CD4-positive, alpha-beta T cell (primary cell): ENCODE data around the gene MOGAT3. TPM values are rescaled to one million over a fixed set of nuclear protein-coding genes. Genes with fewer than 3 reads are reported as not detected.

ENCODE experiments used
- ATAC-seq: fragments of 200-7000 bp; cut with Tn5 transposase; one replicate; pipeline ENCODE4 v1.10.0; 2022; ENCODE audit warnings: mild to moderate bottlenecking; ENCODE audit not compliant: poor library complexity
- CTCF ChIA-PET: fragments of 350-600 bp; sonication (Branson Sonifier 250); formaldehyde crosslinking; loops from one replicate; lab custom pipeline; 2021; ENCODE audit warnings: antibody characterized with exemption, inconsistent platforms; lab: Charles Lee
- POLR2A ChIA-PET: fragments of 350-600 bp; sonication (Branson Sonifier 250); formaldehyde crosslinking; loops from one replicate; lab custom pipeline; 2021; ENCODE audit warnings: antibody characterized with exemption, inconsistent platforms; lab: Charles Lee
- DNase-seq, 14 experiments: peaks; one replicate each; pipeline ENCODE4 v3.0.0-alpha.2; 2013 to 2020; ENCODE audit warnings: mixed read lengths in 2 of 14
- H3K27ac ChIP-seq, 2 donors: one replicate each; pipeline versions ENCODE4 v1.5.1 to v1.7.0; 2013; ENCODE audit warnings: low read length in 2 of 2, low read depth in 1 of 2, mild to moderate bottlenecking in 1 of 2
- H3K27me3 ChIP-seq, 2 experiments: 1 replicate in 1 of 2; 2 replicates in 1 of 2; pipeline versions ENCODE4 v1.6.1 to v1.7.0; 2013; ENCODE audit warnings: low read length in 2 of 2, control low read depth in 1 of 2, mild to moderate bottlenecking in 1 of 2, moderate library complexity in 1 of 2; ENCODE audit not compliant: insufficient read depth in 2 of 2, control insufficient read depth in 1 of 2
- H3K36me3 ChIP-seq: one replicate; pipeline ENCODE4 v1.6.1; 2013; ENCODE audit warnings: low read length, control low read depth; ENCODE audit not compliant: insufficient read depth
- H3K4me1 ChIP-seq: one replicate; pipeline ENCODE4 v1.6.1; 2013; ENCODE audit warnings: low read length, control low read depth; ENCODE audit not compliant: insufficient read depth
- H3K4me3 ChIP-seq: one replicate; pipeline ENCODE4 v1.5.1; 2013; ENCODE audit warnings: mild to moderate bottlenecking, low read length, moderate library complexity
- H3K9me3 ChIP-seq, 2 experiments: 1 replicate in 1 of 2; 2 replicates in 1 of 2; pipeline versions ENCODE4 v1.6.1 to v1.7.0; 2013; ENCODE audit warnings: low read length in 2 of 2, mild to moderate bottlenecking in 2 of 2, control low read depth in 1 of 2, moderate library complexity in 1 of 2; ENCODE audit not compliant: control insufficient read depth in 1 of 2, insufficient read depth in 1 of 2
- H3K27ac Mint-ChIP-seq: one replicate; pipeline ENCODE4 v1.8.0; 2020; ENCODE audit warnings: mixed read lengths
- H3K27me3 Mint-ChIP-seq: one replicate; pipeline ENCODE4 v1.8.0; 2021; ENCODE audit warnings: mixed read lengths
- H3K36me3 Mint-ChIP-seq: one replicate; pipeline ENCODE4 v1.8.0; 2021; ENCODE audit warnings: low read depth, mixed read lengths
- H3K4me1 Mint-ChIP-seq: one replicate; pipeline ENCODE4 v1.8.0; 2021; ENCODE audit warnings: low read depth, mixed read lengths
- H3K4me3 Mint-ChIP-seq: one replicate; pipeline ENCODE4 v1.8.0; 2020; ENCODE audit warnings: mild to moderate bottlenecking, mixed read lengths
- H3K9me3 Mint-ChIP-seq: one replicate; pipeline ENCODE4 v1.8.0; 2020; ENCODE audit warnings: mixed read lengths
- intact Hi-C, 2 experiments: fragments of 100-400 bp; cut with DNase I in 1 of 2; cut with micrococcal nuclease in 1 of 2; formaldehyde crosslinking; loops; one replicate each; pipeline versions ENCODE4 v1.15.1 to v1.9.0; 2023 to 2025; cut with DNase I, micrococcal nuclease
- total RNA-seq, 174 experiments: library from RNA in 2 of 174; stranded (reverse) in 2 of 174; gene quantifications; one replicate each; pipeline ENCODE4 v1.2.3 and lab custom pipeline; 2021 to 2026
- TF ChIP-seq, protein P1 (sequence below): fragments of 200-600 bp; IDR thresholded peaks from one replicate; pipeline ENCODE4 v1.8.0; 2022; ENCODE audit warnings: antibody characterized with exemption, mild to moderate bottlenecking

The MOGAT3 gene
- total RNA-seq, 2 experiments from 2014 or later: 0.11 TPM; not detected in 1

DNA sequence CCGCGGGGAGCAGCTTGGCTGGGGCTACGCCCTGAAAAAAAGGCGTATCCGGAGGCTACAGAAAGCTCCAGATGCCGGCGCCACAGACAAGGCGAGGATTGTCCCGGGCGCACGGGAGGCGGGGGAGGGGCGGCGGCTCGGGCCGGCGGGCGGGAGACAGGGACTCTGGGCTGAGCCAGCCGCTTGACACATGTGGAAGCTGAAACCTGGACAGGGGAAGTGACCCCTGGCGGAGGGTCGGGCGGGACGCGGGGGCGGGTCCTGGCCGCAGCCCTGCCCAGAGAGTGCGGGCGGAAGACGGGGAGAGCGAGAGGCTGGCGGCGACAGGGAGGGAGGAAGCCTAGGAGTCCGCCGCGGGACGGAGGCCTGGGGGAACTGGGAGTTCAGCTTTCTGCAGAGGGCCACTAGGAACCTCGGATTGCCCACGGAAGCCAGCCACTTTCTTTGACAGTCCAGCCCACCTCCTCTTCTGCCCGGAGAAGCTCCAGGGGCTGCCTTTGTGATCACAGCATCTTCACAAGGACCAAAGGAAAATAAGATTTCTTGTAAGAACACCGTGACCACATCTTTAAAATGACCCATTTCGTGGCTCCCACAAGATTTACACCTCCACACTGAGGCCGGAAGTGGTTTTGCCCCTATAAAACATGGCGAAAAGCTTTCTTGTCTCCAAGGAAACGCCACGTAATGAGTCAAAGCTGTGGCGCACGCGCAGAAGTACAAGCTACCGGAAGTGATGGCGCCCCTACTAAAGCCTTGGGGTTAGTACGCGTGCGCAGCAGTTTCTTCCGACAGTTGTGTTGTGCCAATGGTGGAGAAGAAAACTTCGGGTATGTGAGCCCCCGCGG, 16.8 kb upstream of the MOGAT3 start, which contains the start of the genes PLOD3 and ZNHIT1:
Gene PLOD3 (minus strand): TSS at position 194 of the 848 bp plus-strand sequence. CDS start 307 bp downstream, outside the sequence.
Gene ZNHIT1 (plus strand): TSS at position 778 of the 848 bp plus-strand sequence. CDS start 31 bp downstream, at position 809.
- peak within 1 kb of the TSS; percentile 87 for H3K27ac Mint-ChIP-seq
- Histone ChIP-seq H3K36me3 (peaks cover 29% of the 10 kb centered on the region), H3K9me3 (no peaks in the 10 kb centered on the region), H3K27ac (peak within 1 kb of the TSS; percentile 69 to 90), H3K4me1 (peaks cover 47% of the 10 kb centered on the region), H3K27me3 (no peaks in the 10 kb centered on the region), H3K4me3 (peak within 1 kb of the TSS; percentile 83)
- H3K4me1 Mint-ChIP-seq: peaks cover 38% of the 10 kb centered on the region
- ATAC-seq (peak; percentile 81), DNase-seq (peak; percentile 90 to 99 (median 96))
- intact Hi-C loops: loop anchor here (1.0 to 10.0 kb wide), 5 partner anchors 27 to 323 kb away; partner anchors contain the start of genes ACHE (in 1 of the 2) and AP1S1 (in 1 of the 2)
- ChIA-PET CTCF (interaction anchor here (0.6 to 3.0 kb wide), 7 partner anchors 18 to 76 kb away, joined by 3 to 39 read pairs (median 3); partner anchors contain the start of gene FIS1), POLR2A (interaction anchor here (0.7 to 3.3 kb wide), 24 partner anchors 9 to 1718 kb away, joined by 3 to 55 read pairs (median 4); partner anchors contain the start of genes CLDN15, FIS1, IFT22 and MOSPD3)
- TF ChIP-seq, protein P1, sequence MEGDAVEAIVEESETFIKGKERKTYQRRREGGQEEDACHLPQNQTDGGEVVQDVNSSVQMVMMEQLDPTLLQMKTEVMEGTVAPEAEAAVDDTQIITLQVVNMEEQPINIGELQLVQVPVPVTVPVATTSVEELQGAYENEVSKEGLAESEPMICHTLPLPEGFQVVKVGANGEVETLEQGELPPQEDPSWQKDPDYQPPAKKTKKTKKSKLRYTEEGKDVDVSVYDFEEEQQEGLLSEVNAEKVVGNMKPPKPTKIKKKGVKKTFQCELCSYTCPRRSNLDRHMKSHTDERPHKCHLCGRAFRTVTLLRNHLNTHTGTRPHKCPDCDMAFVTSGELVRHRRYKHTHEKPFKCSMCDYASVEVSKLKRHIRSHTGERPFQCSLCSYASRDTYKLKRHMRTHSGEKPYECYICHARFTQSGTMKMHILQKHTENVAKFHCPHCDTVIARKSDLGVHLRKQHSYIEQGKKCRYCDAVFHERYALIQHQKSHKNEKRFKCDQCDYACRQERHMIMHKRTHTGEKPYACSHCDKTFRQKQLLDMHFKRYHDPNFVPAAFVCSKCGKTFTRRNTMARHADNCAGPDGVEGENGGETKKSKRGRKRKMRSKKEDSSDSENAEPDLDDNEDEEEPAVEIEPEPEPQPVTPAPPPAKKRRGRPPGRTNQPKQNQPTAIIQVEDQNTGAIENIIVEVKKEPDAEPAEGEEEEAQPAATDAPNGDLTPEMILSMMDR: no peak
- no peaks in the 10 kb centered on the region for H3K27me3 Mint-ChIP-seq
- peak within 1 kb of the TSS; percentile 95 for H3K4me3 Mint-ChIP-seq
- H3K36me3 Mint-ChIP-seq: peaks cover 41% of the 10 kb centered on the region
- no peaks in the 10 kb centered on the region for H3K9me3 Mint-ChIP-seq

- DNase-seq (peak in 1 of 14 experiments; percentile 16), ATAC-seq (no peak)
- Mint-ChIP-seq H3K36me3 (peaks cover 36% of the 10 kb centered on the region), H3K27me3 (no peaks in the 10 kb centered on the region), H3K4me3 (peak overlapping the region; percentile 95), H3K4me1 (peaks cover 38% of the 10 kb centered on the region), H3K9me3 (no peaks in the 10 kb centered on the region), H3K27ac (peak overlapping the region; percentile 87)
- intact Hi-C loops: loop anchor here in 1 of 2 experiments (2.0 to 10.0 kb wide), 2 partner anchors 62 to 322 kb away; partner anchors contain the start of genes ACHE and AP1S1
- Histone ChIP-seq H3K36me3 (peaks cover 31% of the 10 kb centered on the region), H3K4me1 (peaks cover 45% of the 10 kb centered on the region), H3K9me3 (no peaks in the 10 kb centered on the region), H3K27me3 (no peaks in the 10 kb centered on the region), H3K27ac (peak overlapping the region in 1 of 2 donors; percentile 13), H3K4me3 (peak overlapping the region; percentile 83)
- TF ChIP-seq, protein P1: no peak
- POLR2A ChIA-PET: interaction anchor here (1.0 to 3.3 kb wide), 10 partner anchors 12 to 330 kb away, joined by 3 to 55 read pairs (median 6); partner anchors contain the start of genes FIS1, TRIM56, UFSP1 and VGF
- CTCF ChIA-PET: interaction anchor here (1.3 to 3.0 kb wide), 4 partner anchors 18 to 66 kb away, joined by 3 to 39 read pairs (median 3); partner anchors contain the start of gene FIS1
Measured at GRCh38 chr7:101216860-101217387, 16.1 kb upstream of the MOGAT3 start.
